ENCODE measurements around the gene NTM. TPM values are rescaled to one million over a fixed set of nuclear protein-coding genes. Genes with fewer than 3 reads are reported as not detected.

NTM gene
- total and polyA plus RNA-seq, 2 donors from 2014 or later: 0.92 to 10.3 TPM

DNA sequence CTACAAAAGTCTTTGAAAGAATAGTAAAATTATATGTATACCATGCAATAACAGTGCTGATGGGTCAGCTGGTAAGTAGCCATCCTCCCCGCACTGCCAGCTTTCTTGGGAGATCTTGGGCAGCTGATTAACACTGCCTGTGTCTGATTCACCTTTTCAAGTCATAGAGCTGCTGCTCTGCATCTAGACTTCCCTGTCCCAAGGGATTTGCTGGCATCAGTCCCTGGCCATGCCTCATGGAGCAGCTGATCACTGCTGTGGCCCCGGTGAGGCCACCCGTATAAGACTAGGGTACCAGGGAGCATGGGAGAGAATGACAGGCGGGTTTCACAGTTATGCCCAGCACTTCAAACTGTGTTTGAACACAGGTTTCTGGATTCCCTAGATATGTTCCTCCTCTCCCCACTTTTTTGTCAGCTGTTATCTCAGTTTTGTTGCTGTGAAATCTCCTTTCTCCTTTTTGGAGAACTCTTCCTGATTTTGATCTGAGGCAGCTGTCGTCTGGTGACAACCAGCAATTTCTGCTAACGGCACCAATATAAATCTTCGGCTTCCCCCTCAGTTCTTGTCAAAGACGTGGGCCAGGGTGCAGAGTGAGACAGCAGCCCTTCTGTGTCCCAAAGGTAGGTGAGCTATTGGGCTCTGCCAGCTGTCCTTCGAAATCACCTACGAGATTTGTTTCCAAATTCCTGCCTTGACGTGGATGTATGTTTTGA is 438.9 kb downstream of the NTM start:
- TF ChIP-seq, protein P1, sequence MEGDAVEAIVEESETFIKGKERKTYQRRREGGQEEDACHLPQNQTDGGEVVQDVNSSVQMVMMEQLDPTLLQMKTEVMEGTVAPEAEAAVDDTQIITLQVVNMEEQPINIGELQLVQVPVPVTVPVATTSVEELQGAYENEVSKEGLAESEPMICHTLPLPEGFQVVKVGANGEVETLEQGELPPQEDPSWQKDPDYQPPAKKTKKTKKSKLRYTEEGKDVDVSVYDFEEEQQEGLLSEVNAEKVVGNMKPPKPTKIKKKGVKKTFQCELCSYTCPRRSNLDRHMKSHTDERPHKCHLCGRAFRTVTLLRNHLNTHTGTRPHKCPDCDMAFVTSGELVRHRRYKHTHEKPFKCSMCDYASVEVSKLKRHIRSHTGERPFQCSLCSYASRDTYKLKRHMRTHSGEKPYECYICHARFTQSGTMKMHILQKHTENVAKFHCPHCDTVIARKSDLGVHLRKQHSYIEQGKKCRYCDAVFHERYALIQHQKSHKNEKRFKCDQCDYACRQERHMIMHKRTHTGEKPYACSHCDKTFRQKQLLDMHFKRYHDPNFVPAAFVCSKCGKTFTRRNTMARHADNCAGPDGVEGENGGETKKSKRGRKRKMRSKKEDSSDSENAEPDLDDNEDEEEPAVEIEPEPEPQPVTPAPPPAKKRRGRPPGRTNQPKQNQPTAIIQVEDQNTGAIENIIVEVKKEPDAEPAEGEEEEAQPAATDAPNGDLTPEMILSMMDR (IDR thresholded peaks at IDR 0.05; ENCODE audit: borderline replicate concordance, extremely low read depth, insufficient read depth): no peak
- H3K27me3 ChIP-seq (ENCODE audit: control insufficient read depth, insufficient read depth, low read length): no peaks in the 10 kb centered on the region
- no peaks in the 10 kb centered on the region for H3K4me1 ChIP-seq (ENCODE audit: control insufficient read depth in 2 of 3, insufficient read depth in 2 of 3, low read depth in 1 of 3, low read length in 3 of 3)
- FAIRE-seq (no peak), DNase-seq (peak in 3 of 5 donors; percentile 36 to 62 (median 49))
- intact Hi-C loops (cut with DNase I): no loop called here
- no peaks in the 10 kb centered on the region for H3K9me3 ChIP-seq (ENCODE audit: control insufficient read depth in 2 of 3, insufficient read depth in 1 of 3, low read length in 3 of 3)
- no peak overlapping the region for H3K9ac ChIP-seq (ENCODE audit: low read length in 3 of 3)
- H3K27ac ChIP-seq (ENCODE audit: low read depth in 2 of 2, low read length in 2 of 2): no peak overlapping the region
- no peak overlapping the region for H3K4me3 ChIP-seq (ENCODE audit: low read length in 3 of 3)
- H3K36me3 ChIP-seq (ENCODE audit: control insufficient read depth in 2 of 3, insufficient read depth in 3 of 3, low read length in 3 of 3): no peaks in the 10 kb centered on the region

DNA sequence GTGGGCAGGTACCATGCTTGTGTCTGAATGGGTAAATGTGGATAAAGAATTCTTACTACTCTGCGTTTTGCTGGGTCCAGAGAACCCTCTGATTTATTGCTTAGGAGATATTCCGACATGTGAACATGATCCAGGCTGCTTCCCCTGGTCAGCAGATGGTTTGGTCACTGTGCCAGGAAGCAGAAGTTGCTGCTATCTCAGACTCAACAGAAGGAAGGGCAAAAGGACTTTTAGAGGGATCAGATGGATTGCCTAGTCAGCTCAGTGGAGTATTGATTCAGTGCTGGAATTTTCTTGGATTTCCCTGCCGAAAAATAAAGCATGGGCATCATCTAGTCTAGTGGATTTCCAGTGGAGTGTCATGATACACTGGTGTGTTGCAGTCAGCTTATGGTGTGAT is 440.1 kb downstream of the NTM start:
- H3K36me3 ChIP-seq (ENCODE audit: control insufficient read depth in 2 of 3, insufficient read depth in 3 of 3, low read length in 3 of 3): no peaks in the 10 kb centered on the region
- no peak overlapping the region for H3K4me3 ChIP-seq (ENCODE audit: low read length in 3 of 3)
- FAIRE-seq (no peak), DNase-seq (peak in 1 of 5 donors; percentile 10)
- no peaks in the 10 kb centered on the region for H3K4me1 ChIP-seq (ENCODE audit: control insufficient read depth in 2 of 3, insufficient read depth in 2 of 3, low read depth in 1 of 3, low read length in 3 of 3)
- H3K9me3 ChIP-seq (ENCODE audit: control insufficient read depth in 2 of 3, insufficient read depth in 1 of 3, low read length in 3 of 3): no peaks in the 10 kb centered on the region
- TF ChIP-seq, protein P1 (IDR thresholded peaks at IDR 0.05; ENCODE audit: borderline replicate concordance, extremely low read depth, insufficient read depth): no peak
- no peaks in the 10 kb centered on the region for H3K27me3 ChIP-seq (ENCODE audit: control insufficient read depth, insufficient read depth, low read length)
- intact Hi-C loops (cut with DNase I): no loop called here
- no peak overlapping the region for H3K27ac ChIP-seq (ENCODE audit: low read depth in 2 of 2, low read length in 2 of 2)
- H3K9ac ChIP-seq (ENCODE audit: low read length in 3 of 3): no peak overlapping the region

DNA sequence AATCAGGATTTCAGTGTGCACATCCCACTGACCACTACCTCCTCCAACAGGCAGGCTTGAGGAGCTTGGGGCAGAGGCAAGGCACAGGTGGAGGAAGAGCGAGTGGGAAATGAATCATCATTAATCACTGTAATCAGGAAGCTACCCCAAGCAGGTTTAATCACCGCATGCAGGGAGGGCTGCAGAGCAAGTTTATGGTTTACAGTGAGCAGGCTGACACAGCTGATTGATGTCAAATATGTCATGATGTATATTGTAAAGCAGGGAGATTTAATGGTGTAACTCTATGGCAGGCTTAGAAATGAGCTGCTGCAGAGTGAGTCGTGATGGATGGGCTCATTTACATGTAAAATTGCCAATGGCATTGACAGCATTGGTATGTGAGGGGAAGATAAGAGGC is 441.0 kb downstream of the NTM start:
- FAIRE-seq (no peak), DNase-seq (peak in 1 of 5 donors; percentile 19)
- Histone ChIP-seq H3K9me3 (ENCODE audit: control insufficient read depth in 2 of 3, insufficient read depth in 1 of 3, low read length in 3 of 3) (no peaks in the 10 kb centered on the region), H3K27me3 (ENCODE audit: control insufficient read depth, insufficient read depth, low read length) (no peaks in the 10 kb centered on the region), H3K9ac (ENCODE audit: low read length in 3 of 3) (no peak overlapping the region), H3K27ac (ENCODE audit: low read depth in 2 of 2, low read length in 2 of 2) (no peak overlapping the region), H3K4me1 (ENCODE audit: control insufficient read depth in 2 of 3, insufficient read depth in 2 of 3, low read depth in 1 of 3, low read length in 3 of 3) (no peaks in the 10 kb centered on the region), H3K36me3 (ENCODE audit: control insufficient read depth in 2 of 3, insufficient read depth in 3 of 3, low read length in 3 of 3) (no peaks in the 10 kb centered on the region), H3K4me3 (ENCODE audit: low read length in 3 of 3) (no peak overlapping the region)
- intact Hi-C loops (cut with DNase I): no loop called here
- TF ChIP-seq, protein P1 (IDR thresholded peaks at IDR 0.05; ENCODE audit: borderline replicate concordance, extremely low read depth, insufficient read depth): no peak
